GM19452 (cell line): Measurements from ENCODE around the gene NEURL1.
A peak's percentile ranks its signal among the peaks of the same experiment; 100 is the strongest.

Experiments
- ATAC-seq: cut with Tn5 transposase; IDR thresholded peaks from one replicate; pipeline ENCODE4 v1.9.1; 2021; ENCODE audit not compliant: unreplicated experiment

NEURL1 gene

GRCh38 chr10:103580430-103580829 is 86.9 kb downstream of the NEURL1 start:
- no peak for ATAC-seq

GRCh38 chr10:103581499-103581898 is 88.0 kb downstream of the NEURL1 start:
- no peak for ATAC-seq

DNA sequence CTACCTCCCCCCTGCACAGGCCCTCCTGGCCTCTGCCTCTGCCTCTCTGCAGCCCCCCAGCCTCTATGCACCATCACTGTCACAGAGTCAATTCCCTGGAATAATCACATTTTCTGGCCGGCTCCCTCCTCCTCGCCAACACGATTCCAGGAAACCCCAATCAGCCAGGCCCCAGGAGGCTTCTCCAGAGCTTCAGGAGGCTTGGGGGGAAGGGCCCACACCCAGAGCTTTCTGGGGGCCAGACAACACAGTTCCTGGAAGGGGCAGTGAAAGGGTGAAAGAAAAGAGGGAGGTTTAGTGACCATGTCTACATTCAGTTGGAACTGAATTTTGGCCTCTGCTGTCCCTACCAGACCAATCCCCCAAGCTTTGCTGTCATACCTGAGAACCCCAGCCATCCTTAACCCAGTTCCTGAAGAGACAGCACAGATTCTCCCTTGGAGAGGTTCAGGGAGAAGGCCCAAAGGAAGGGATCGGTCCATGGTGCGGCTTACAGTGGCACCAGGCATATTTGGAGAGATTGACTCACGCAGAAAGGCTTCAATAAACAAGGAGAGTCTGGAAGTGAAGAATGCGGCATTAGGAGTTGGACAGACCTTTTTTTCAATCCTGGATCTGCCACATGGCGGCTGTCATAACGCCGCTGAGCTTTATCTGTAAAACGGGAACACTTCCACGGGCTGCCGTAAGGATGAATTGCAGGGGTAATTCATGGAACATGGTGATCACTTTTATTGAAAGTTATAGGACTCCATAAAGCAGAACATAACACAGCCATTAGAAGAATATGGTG is 89.0 kb downstream of the NEURL1 start:
- no peak for ATAC-seq

DNA sequence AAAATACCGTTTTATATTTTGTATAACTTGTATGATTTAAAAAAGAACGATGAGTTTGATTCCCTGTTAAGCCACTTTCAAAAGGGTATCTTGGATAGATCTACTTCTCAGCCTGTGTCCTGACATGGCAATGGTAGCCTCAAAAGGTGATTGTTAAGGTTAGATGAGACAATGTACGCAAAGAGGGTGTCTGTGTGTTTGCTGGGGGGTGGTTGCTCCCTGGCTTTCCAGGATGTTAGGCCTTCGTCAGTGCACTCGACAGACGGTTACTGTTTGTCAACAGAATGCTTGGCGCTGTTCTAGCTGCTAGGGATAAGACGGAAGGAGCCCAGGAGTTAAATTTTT is 90.3 kb downstream of the NEURL1 start:
- ATAC-seq: no peak

GRCh38 chr10:103584216-103585010 is 90.9 kb downstream of the NEURL1 start:
- ATAC-seq: no peak

DNA sequence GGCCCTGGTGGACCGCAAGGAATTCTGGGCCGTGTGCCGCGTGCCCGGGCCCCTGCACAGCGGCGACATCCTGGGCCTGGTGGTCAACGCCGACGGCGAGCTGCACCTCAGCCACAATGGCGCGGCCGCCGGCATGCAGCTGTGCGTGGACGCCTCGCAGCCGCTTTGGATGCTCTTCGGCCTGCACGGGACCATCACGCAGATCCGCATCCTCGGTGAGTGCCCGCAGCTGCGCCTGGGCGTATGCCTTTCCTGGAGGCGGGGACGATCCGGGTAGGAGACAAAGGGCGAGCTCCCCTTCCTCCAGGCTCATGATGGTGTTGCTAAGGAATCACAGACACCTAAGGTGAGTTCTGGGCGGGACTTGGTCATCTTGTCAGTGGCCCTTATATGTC is 91.5 kb downstream of the NEURL1 start:
- ATAC-seq: no peak

GRCh38 chr10:103587073-103587472 is 93.6 kb downstream of the NEURL1 start:
- ATAC-seq: no peak

DNA sequence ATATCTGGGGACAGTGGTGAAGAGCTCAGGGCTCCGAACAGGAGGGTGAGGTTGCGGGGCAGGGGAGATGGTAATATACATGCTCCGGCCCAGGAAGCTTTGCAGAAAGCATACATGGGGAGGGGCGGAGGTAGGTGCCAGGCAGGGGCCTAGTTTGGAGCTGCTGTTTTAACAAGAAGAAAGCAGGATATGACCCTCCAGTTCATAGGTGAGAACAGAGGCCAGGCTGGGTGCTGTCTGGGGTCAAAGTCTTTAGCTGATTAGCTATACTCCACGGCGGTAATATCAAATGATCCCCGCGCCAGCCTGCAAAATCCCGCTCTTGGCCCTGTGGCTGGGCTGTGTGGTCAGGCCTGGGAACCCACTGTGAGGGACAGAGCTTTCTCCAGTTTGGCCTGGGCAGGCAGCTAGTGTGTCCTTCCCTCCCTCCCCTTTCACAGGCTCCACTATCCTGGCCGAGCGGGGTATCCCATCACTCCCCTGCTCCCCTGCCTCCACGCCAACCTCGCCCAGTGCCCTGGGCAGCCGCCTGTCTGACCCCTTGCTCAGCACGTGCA is 95.6 kb downstream of the NEURL1 start:
- ATAC-seq: no peak

DNA sequence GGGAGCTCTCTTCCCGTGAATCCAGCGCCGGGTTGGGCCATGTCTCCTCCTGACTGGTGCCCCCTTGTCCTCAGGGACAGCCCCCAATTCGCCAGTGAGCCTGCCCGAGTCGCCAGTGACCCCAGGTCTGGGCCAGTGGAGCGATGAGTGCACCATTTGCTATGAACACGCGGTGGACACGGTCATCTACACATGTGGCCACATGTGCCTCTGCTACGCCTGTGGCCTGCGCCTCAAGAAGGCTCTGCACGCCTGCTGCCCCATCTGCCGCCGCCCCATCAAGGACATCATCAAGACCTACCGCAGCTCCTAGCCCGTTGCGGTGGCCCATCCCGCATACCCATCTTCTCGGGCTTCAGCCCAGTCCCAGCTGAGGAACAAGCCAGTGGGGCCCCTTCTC is 96.6 kb downstream of the NEURL1 start:
- no peak for ATAC-seq

DNA sequence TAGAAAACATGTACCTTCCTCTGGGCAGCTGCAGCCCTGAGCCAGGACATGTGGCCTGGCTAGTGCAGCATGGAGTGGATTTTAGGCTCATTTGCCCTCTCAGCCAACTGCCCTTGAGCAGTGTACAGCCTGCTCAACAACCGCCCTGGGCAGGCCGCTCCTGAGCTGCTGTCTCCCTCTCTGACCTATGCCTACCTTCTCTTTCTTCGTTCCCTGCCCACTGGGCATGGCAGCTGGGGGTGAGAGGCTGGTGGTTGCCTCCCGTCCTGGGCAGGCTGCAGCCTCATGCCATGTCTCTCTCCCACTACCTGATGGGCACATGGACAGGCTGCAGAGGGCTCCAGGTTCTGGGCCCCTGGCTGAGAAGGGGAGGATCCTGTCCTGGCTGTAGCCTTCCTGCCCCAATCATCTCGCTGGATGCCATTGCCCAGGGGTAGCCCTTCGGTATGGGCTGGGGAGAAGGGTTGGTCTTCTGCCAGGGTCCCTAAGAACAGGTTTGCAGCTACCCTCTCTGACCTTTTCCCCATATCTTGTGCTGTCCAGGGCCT is 97.3 kb downstream of the NEURL1 start:
- ATAC-seq: no peak

DNA sequence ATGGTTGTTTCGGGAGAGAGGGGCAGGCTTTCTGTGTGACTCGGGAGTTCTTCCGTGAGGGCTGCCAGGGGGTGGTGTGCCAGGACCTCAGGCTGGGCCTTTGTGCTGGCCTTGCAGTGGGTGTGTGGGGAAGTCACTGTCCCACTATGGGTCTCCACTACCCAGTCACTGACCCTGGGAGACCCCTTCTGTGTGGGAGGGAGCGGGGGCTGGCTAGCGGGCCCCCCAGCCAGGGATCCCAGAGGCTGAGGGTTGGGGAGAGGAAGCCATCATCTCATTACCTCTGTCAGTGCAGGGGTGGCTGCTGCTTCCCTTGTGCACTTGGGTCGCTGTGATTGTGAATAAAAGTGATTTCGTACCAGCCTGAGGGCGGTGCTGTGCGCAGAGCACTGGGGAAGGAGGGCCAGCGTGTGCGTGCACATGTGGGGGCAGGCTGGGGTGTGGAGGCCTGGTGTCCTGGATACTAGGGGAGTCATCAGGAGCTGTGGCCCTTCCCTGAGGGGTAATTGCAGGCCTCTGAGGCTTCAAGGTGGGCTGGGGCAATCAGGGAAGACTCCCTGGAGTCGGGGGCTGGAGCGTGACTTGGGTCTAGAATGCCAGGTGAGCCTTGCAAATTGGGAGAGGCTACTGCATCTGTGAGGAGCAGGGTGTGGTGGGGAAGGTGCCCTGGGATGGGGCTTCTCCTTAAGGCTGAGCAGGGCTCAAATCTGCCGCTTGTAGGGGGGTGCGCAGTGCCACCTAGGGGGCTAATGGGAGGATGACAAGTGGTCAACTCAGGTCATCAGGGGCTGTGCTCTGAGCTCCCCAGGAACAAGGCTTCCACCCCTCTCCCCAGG is 98.9 kb downstream of the NEURL1 start:
- ATAC-seq: peak; percentile 72

DNA sequence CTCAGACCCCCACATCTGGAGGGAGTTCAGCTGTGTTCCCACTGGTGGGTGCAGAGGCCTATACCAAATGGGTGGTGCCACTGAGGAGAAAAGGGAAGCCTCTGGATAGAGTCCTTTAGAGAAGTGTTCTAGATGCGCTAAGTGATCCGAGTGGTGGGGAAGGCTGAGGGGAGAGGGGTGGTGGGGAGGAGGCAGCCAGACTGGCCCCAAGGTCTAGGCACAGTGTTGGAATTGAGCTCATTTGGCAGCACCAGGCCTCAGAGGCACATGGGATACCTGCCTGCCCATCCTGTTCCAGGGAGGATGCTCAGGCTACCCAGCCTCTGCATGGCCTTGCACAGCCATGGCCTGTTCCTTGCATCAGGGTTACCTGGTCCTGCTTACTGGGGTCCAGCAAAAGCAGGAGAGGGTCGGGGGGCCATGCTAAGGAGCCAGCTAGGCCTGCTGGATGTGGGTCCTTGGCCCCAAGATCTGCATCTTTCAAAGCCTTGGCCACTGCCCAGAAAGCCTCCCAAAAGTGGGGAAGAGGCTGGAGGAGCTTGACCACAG is 99.6 kb downstream of the NEURL1 start:
- no peak for ATAC-seq

DNA sequence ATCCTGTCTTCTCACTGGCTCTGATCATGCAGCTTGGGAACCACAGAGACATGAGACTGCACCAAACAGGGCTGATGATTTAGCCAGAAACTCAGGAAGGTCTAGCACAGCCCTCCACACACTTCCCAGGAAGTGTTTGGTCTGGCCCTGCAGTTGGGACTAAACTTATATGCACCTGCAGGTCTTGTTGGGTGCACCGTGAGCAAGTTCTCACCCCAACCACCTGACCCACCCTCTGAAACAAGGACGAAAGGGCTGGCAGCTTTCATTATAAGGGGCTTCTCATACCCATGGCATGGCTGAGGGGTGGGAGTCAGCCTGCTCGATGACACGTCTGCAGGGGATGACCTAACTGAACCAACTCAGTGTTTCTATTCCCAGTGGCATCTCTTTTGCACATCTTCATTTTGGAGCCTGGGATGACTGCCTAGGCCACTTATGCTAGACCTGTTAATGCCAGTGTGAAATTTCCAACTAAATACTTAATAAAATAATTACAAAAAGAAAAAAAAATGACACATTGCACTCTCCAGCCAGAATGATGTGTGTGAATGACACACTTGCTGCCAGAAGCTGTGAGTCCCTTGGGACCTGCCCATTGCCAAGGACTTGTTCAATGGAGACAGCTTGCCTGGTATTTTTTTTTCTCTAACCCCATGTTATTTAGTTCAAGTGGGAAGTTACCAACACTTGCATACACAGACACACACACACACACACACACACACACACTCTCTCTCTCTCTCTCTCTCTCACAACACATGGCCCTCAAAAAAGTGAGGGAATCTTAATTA is 102.6 kb downstream of the NEURL1 start:
- no peak for ATAC-seq

DNA sequence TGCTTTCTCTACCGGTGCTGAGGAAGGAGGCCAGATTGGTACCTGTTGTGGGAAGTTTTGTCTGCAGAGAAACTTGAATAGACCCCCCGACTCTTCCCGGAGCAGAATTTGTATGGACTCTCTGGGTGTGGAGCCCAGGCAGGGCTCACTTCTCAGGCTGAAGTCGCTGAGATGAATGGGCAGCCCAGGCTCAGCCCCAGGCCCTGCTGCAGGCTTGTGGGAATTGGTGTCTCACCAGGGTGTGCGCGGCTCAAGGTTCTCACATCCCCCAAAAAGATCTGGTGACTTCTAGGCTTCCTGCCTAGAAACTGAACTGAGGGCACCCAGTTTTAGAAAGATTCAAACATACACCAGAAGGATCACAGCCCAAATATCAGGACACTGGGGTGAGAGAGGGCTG is 103.5 kb downstream of the NEURL1 start:
- ATAC-seq: no peak

DNA sequence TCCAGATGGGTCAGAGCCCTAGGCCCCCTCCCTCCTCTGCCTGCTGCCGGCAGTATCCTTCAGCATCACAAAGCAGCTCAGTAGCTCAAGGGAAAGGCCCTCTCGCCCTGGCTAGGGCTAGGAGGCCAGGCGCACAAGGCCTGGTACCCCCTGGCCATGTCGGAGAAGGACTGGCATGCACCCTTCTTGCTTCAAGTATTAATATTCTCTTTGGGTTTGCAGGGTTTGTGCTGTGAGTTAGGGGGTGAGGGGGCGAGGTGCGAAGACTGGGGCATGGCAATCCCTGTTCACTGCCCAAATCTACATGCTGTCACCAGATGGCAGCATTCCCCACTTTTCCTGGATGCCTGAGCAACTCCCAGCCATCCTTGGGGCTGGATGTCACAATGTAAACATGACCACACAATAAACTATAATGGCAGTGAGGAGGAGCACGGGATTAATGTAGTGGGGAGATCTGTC is 105.2 kb downstream of the NEURL1 start:
- ATAC-seq: no peak

DNA sequence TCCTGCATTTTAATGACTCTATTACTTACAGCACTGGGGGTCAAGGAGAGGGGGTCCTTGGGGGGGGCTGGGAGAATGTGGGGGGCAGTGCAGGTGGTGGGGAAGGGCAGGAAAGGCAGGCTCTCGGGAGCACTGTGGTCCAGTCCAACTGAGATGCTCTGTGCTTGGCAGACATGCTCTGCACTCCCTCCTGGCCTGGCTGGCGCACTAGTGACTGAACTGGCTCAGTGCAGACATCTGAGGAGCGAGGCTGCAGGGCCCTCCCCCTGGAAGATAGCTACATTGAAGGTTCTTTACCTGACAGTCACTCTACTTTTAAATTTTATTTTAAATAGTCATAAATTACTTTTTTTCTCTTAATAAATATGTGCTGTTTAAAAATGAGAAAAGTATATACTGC is 105.7 kb downstream of the NEURL1 start:
- no peak for ATAC-seq

GRCh38 chr10:103599907-103600306 is 106.4 kb downstream of the NEURL1 start:
- ATAC-seq: no peak

DNA sequence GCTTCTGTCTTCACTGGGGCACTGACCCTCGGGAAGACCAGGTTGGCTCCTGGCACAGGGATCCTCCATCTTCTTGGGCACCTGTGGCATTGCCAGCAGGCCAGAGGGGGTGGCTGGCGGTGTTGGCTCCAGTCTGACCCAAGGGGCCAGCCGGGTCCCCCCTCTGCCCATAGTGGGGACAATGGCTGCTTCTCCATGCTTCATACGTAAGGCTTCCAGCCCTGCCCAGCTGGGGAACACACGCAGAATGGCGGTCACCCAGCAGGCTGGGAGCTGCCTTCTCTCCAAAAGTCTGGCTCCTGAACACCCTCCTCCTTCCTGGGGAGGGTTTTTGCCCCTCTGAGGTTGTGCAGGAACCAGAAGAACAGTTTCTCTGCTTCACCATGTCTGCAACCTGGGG is 106.8 kb downstream of the NEURL1 start:
- no peak for ATAC-seq

DNA sequence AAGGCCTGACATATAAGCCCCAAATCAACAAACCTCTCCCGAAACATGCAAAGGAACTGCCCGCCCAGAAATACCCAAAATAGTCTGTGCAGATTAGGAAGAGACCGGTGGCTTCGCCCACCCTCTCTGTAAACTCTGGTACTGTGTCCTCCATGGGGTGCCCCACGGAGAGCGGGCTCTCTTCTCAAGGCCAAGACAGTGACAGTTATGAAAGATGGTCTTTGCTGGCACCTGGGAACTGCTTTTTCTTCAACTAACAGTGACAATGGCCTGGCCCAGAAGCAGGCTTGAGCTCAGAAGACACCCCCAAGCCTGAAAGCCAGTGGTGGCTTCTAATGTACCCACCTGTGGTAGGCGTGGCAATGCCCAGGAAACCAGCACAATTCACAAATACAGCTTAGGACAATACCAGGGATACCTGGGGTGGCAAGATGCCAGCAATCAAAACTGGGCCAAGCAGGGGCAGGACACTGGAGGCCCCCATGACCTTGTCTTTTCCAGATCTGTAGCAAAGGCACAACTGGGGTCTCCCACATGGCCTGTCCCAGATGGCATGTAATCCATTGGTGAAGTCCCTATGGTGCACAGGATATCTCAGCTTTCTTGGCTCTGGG is 107.6 kb downstream of the NEURL1 start:
- no peak for ATAC-seq
